Measurements from ENCODE around the gene KRTAP5-11.
A peak's percentile ranks its signal among the peaks of the same experiment; 100 is the strongest.

GRCh38 chr11:71580057-71581003 is 2.3 kb downstream of the KRTAP5-11 start:
- TF ChIP-seq CTCF (conservative IDR thresholded peaks at IDR 0.05; ENCODE audit: low read length): peak; percentile 81
- TF ChIP-seq EZH2phosphoT487 (IDR thresholded peaks at IDR 0.05; ENCODE audit: borderline replicate concordance, low read depth, low read length): no peak
